K562 (cell line): ENCODE measurements around the gene ZCWPW1. TPM values are rescaled to one million over a fixed set of nuclear protein-coding genes. Genes with fewer than 3 reads are reported as not detected.

Experiments
- ATF6 ChIP-seq: sonication (generic); formaldehyde crosslinking; IDR thresholded peaks from 2 replicates; pipeline ENCODE4 v1.4.0; 2020; ENCODE audit warnings: mild to moderate bottlenecking, missing genetic modification reagents
- ETS2 ChIP-seq: IDR thresholded peaks from 2 replicates; pipeline ENCODE4 v1.6.1; 2016; ENCODE audit warnings: borderline replicate concordance, missing genetic modification characterization, mild to moderate bottlenecking, moderate library complexity, missing compliant biosample characterization; ENCODE audit not compliant: poor library complexity, severe bottlenecking
- FOXK2 ChIP-seq, 2 experiments: fragments of 450-650 bp; IDR thresholded peaks in 1 of 2; conservative IDR thresholded peaks in 1 of 2; 2 replicates each; pipeline ENCODE4 v1.6.1; 2016; ENCODE audit warnings: low read depth in 2 of 2, mild to moderate bottlenecking in 1 of 2
- FOXO4 ChIP-seq: fragments of 450-650 bp; formaldehyde crosslinking; IDR thresholded peaks from 2 replicates; pipeline ENCODE4 v1.4.0; 2020; ENCODE audit warnings: mild to moderate bottlenecking, moderate library complexity
- HMG20A ChIP-seq: fragments of 450-650 bp; formaldehyde crosslinking; conservative IDR thresholded peaks from 2 replicates; pipeline ENCODE4 v1.4.0; 2020; ENCODE audit warnings: mild to moderate bottlenecking, mixed read lengths
- ILK ChIP-seq: fragments of 450-650 bp; IDR thresholded peaks from 2 replicates; pipeline ENCODE4 v1.6.1; 2016; ENCODE audit warnings: missing genetic modification characterization, low read depth, mild to moderate bottlenecking, missing compliant biosample characterization, moderate library complexity, borderline replicate concordance
- KLF1 ChIP-seq: fragments of 450-650 bp; IDR thresholded peaks from 2 replicates; pipeline ENCODE4 v1.6.1; 2016; ENCODE audit warnings: missing genetic modification characterization, missing compliant biosample characterization
- LARP7 ChIP-seq: fragments of 450-650 bp; IDR thresholded peaks from 2 replicates; pipeline ENCODE4 v1.6.1; 2016
- MAX ChIP-seq: sonication (generic); formaldehyde crosslinking; IDR thresholded peaks from 2 replicates; pipeline ENCODE4 v1.9.0; 2022; ENCODE audit warnings: mild to moderate bottlenecking, missing genetic modification reagents
- NRF1 ChIP-seq, 2 experiments: fragments of 450-650 bp; IDR thresholded peaks in 1 of 2; conservative IDR thresholded peaks in 1 of 2; 2 replicates each; pipeline ENCODE4 v1.6.1; 2014; ENCODE audit warnings: mild to moderate bottlenecking in 2 of 2
- PHF21A ChIP-seq: fragments of 450-650 bp; IDR thresholded peaks from 2 replicates; pipeline ENCODE4 v1.6.1; 2017; ENCODE audit warnings: low read depth, borderline replicate concordance
- PRPF4 ChIP-seq: fragments of 200-400 bp; formaldehyde crosslinking; IDR thresholded peaks from one replicate; pipeline ENCODE4 v1.6.1; 2017; ENCODE audit warnings: low read length, low read depth, mild to moderate bottlenecking; ENCODE audit not compliant: insufficient read depth, poor library complexity, severe bottlenecking
- ZKSCAN8 ChIP-seq: fragments of 200-800 bp; sonication (Bioruptor generic); IDR thresholded peaks from 2 replicates; pipeline ENCODE4 v1.6.1; 2016; ENCODE audit warnings: missing genetic modification characterization, missing compliant biosample characterization
- ZNF639 ChIP-seq, 2 experiments: fragments of 200-800 bp in 1 of 2; sonication (Bioruptor generic) in 1 of 2; sonication (generic) in 1 of 2; formaldehyde crosslinking in 1 of 2; IDR thresholded peaks in 1 of 2; conservative IDR thresholded peaks in 1 of 2; 2 replicates each; pipeline versions ENCODE4 v1.5.0 to v1.6.1; 2016 to 2020; ENCODE audit warnings: missing compliant biosample characterization in 1 of 2, missing genetic modification characterization in 1 of 2, missing genetic modification reagents in 1 of 2
- polyA plus RNA-seq, 8 experiments: library from polyadenylated mRNA; depleted of rRNA in 4 of 8; stranded (reverse) in 5 of 8; unstranded in 3 of 8; fragments of >200 nt; fragmentation: Nextera tagmentation in 2 of 8; fragmentation: Illumina TruSeq in 1 of 8; extraction: Ambion mirVana in 2 of 8; extraction: Trizol in 1 of 8; gene quantifications; 2 replicates each; pipeline versions ENCODE4 v1.2.1 to v1.2.3, GENCODE V29; 2011 to 2014; ENCODE audit warnings: inconsistent platforms in 1 of 8, missing spikeins in 1 of 8
- total RNA-seq, 7 experiments: library from RNA; depleted of rRNA in 6 of 7; stranded (reverse); fragments of >200 nt in 6 of 7; fragmentation: Illumina TruSeq in 2 of 7; extraction: Trizol in 2 of 7; gene quantifications; 2 replicates each; pipeline versions ENCODE4 v1.2.1 to v1.2.3, GENCODE V29; 2011 to 2021; ENCODE audit warnings: low replicate concordance in 1 of 7
- TF ChIP-seq, protein P1 (sequence below): fragments of 250-450 bp; sonication (Bioruptor Pico); IDR thresholded peaks from 2 replicates; pipeline ENCODE4 v1.6.1; 2021; ENCODE audit warnings: mild to moderate bottlenecking
- TF ChIP-seq, protein P2 (sequence below): fragments of 450-650 bp; formaldehyde crosslinking; IDR thresholded peaks from 2 replicates; pipeline ENCODE4 v1.4.0; 2022; ENCODE audit warnings: missing genetic modification characterization

The ZCWPW1 gene
- total and polyA plus RNA-seq, 9 of the 15 experiments (the other 6 are each of a cell fraction or from before 2014, with no cell fraction given), result 0.18 to 1.7 (median 1.2) TPM

GRCh38 chr7:100430493-100431285 is 2.2 kb upstream of the ZCWPW1 start (continued):
- TF ChIP-seq ZNF639 (CRISPR knock-in tag; conservative IDR thresholded peaks at IDR 0.05 in 1 of 2, IDR thresholded peaks at IDR 0.05 in 1 of 2) (no peak), FOXO4 (no peak), PHF21A (no peak), KLF1 (tag) (no peak), ETS2 (tag) (no peak), ZKSCAN8 (CRISPR knock-in tag) (no peak), ILK (tag) (no peak), HMG20A (CRISPR knock-in tag) (no peak), MAX (CRISPR knock-in tag) (no peak), FOXK2 (conservative IDR thresholded peaks at IDR 0.05 in 1 of 2, IDR thresholded peaks at IDR 0.05 in 1 of 2; ENCODE audit: low read depth in 2 of 2) (no peak), LARP7 (no peak), NRF1 (conservative IDR thresholded peaks at IDR 0.05 in 1 of 2, IDR thresholded peaks at IDR 0.05 in 1 of 2) (no peak), PRPF4 (no peak), ATF6 (CRISPR knock-in tag) (no peak)
- TF ChIP-seq, protein P1, sequence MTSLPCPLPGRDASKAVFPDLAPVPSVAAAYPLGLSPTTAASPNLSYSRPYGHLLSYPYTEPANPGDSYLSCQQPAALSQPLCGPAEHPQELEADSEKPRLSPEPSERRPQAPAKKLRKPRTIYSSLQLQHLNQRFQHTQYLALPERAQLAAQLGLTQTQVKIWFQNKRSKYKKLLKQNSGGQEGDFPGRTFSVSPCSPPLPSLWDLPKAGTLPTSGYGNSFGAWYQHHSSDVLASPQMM, result no peak
- TF ChIP-seq, protein P2, sequence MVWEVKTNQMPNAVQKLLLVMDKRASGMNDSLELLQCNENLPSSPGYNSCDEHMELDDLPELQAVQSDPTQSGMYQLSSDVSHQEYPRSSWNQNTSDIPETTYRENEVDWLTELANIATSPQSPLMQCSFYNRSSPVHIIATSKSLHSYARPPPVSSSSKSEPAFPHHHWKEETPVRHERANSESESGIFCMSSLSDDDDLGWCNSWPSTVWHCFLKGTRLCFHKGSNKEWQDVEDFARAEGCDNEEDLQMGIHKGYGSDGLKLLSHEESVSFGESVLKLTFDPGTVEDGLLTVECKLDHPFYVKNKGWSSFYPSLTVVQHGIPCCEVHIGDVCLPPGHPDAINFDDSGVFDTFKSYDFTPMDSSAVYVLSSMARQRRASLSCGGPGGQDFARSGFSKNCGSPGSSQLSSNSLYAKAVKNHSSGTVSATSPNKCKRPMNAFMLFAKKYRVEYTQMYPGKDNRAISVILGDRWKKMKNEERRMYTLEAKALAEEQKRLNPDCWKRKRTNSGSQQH (CRISPR knock-in tag), result 0 out of 2 replicates have a peak, but pooled peaks have one; percentile 60
